ENCODE results near the gene CDA.

The CDA gene

GRCh38 chr1:20574686-20575540, 14.0 kb upstream of the CDA start:
- no peaks in the 10 kb centered on the region for H3K36me3 Mint-ChIP-seq
- CTCF ChIA-PET, result interaction anchor here (0.6 to 2.0 kb wide), 14 partner anchors 10 to 639 kb away, joined by 3 to 13 read pairs (median 4); no protein-coding TSS in a partner anchor

GRCh38 chr1:20575541-20576336, 13.2 kb upstream of the CDA start:
- no peaks in the 10 kb centered on the region for H3K4me1 Mint-ChIP-seq
- no peaks in the 10 kb centered on the region for H3K36me3 Mint-ChIP-seq
- peaks cover 28% of the 10 kb centered on the region for H3K27me3 Mint-ChIP-seq
- no peak overlapping the region for H3K27ac Mint-ChIP-seq
- peaks cover 5% of the 10 kb centered on the region for H3K9me3 Mint-ChIP-seq
- no peak overlapping the region for H3K4me3 Mint-ChIP-seq
- no peak for DNase-seq
- CTCF ChIA-PET, result interaction anchor here (0.6 to 2.0 kb wide), 13 partner anchors 10 to 638 kb away, joined by 3 to 13 read pairs (median 4); no protein-coding TSS in a partner anchor

More at GRCh38 chr1:20574686-20575540, 14.0 kb upstream of the CDA start:
- DNase-seq, result peak; percentile 86
- peaks cover 33% of the 10 kb centered on the region for H3K27me3 Mint-ChIP-seq
- no peak overlapping the region for H3K4me3 Mint-ChIP-seq
- H3K4me1 Mint-ChIP-seq, result no peaks in the 10 kb centered on the region
- no peak overlapping the region for H3K27ac Mint-ChIP-seq
- H3K9me3 Mint-ChIP-seq, result peaks cover 6% of the 10 kb centered on the region

DNA sequence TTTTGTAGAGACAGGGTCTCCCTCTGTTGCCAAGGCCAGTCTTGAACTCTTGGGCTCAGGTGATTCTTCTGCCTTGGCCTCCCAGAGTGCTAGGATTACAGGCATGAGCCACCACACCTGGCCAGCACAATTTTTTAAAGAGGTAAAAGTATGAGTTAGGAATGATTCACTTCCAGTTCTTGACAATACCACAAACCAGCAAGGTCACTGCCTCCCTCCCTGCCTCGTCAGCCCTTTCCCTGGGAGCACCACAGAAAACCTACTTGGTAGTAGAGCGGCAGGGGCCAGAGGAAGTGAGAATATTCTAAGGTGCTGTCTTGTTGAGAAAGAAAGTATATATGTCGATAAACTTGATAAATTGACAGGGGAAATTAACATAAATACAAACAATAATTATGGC, 10.8 kb upstream of the CDA start:
- no peak overlapping the region for H3K4me3 Mint-ChIP-seq
- H3K4me1 Mint-ChIP-seq, result no peaks in the 10 kb centered on the region
- no peaks in the 10 kb centered on the region for H3K36me3 Mint-ChIP-seq
- H3K9me3 Mint-ChIP-seq, result no peaks in the 10 kb centered on the region
- peaks cover 27% of the 10 kb centered on the region for H3K27me3 Mint-ChIP-seq
- DNase-seq, result no peak
- CTCF ChIA-PET, result no interaction called here
- H3K27ac Mint-ChIP-seq, result no peak overlapping the region

DNA sequence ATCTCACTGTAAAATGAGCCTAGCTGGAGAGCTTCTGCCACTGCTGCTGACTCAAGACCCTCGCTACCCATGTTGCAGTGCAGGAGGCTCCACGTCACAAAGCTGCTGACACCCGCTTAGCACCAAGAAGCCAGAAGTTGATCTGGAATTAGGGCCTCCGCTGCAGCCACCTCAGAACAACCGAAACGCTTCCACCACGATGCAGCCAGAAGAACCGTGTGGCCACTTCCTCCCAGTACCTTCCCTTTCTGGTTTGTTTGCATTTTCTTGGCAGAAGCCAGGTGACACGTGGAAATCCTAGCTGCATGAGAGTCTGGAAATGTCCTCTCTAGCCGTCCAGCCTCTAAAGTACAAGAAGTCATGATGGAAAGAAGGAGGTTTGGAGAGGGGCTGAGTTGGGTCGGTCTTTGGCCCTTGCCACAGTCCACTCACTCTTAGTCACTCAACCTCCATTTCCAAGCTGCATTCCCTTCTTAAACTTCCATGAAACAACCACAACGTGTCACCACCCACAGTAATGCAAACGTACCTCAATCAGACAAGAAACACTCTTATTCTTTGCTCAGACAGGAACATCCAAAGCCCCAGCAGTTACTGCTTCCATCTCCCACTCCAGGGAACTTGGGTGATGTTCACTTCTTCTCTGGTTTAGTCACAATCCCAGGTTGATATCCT, 10.0 kb upstream of the CDA start:
- Mint-ChIP-seq H3K27me3 (peaks cover 21% of the 10 kb centered on the region), H3K36me3 (no peaks in the 10 kb centered on the region), H3K4me3 (no peak overlapping the region), H3K27ac (peak overlapping the region; percentile 29), H3K9me3 (no peaks in the 10 kb centered on the region), H3K4me1 (no peaks in the 10 kb centered on the region)
- CTCF ChIA-PET, result no interaction called here
- DNase-seq, result no peak

- H3K4me1 Mint-ChIP-seq, result peaks cover 16% of the 10 kb centered on the region
- no peaks in the 10 kb centered on the region for H3K36me3 Mint-ChIP-seq
- DNase-seq, result no peak
- H3K4me3 Mint-ChIP-seq, result no peak overlapping the region
- no peaks in the 10 kb centered on the region for H3K9me3 Mint-ChIP-seq
- no peak overlapping the region for H3K27ac Mint-ChIP-seq
- CTCF ChIA-PET, result interaction anchor here (3.4 kb wide), 1 partner anchor 10 kb away, joined by 9 read pairs; no protein-coding TSS in a partner anchor
- peaks cover 45% of the 10 kb centered on the region for H3K27me3 Mint-ChIP-seq
Observed at GRCh38 chr1:20584890-20585289, 4.0 kb upstream of the CDA start.

DNA sequence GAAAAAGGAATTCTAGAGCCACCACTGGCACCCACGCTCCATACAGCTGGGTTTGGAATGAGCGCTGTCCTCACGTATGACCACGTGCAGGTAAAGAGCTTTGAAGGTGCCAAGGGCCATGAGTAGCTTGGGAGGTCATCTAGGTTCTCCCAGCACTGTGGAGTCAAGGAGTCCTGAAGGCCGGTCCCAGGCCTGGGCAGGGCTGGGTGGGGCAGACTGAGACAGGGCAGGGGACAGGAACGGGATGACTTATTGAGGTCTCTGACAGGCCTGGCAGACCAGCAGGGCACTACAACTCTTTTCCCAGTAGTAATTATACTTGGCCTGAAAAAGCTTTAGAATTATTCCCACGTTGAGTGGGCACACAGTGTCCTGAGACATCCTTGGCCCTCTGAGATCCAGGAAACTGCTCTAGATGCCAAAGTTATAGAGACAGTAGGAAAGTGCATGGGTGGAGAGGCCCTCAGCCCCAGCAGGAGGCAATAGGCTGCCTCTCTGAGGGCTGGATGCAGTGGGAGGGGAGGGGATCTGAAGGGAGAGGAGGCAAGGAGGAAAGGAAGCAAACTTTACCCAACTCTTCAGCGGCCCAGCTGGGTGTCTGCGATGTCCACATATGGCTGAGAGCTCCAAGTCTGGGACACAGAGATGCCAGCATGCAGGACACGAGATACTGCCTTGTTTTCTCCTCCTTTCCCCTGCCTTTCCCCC, 1.8 kb upstream of the CDA start:
- Mint-ChIP-seq H3K9me3 (no peaks in the 10 kb centered on the region), H3K27me3 (peaks cover 66% of the 10 kb centered on the region), H3K4me3 (no peak overlapping the region), H3K36me3 (no peaks in the 10 kb centered on the region), H3K4me1 (peaks cover 16% of the 10 kb centered on the region), H3K27ac (no peak overlapping the region)
- no peak for DNase-seq
- CTCF ChIA-PET, result interaction anchor here (3.4 kb wide), 1 partner anchor 12 kb away, joined by 9 read pairs; no protein-coding TSS in a partner anchor

- H3K4me1 Mint-ChIP-seq, result peaks cover 16% of the 10 kb centered on the region
- peaks cover 70% of the 10 kb centered on the region for H3K27me3 Mint-ChIP-seq
- no peaks in the 10 kb centered on the region for H3K36me3 Mint-ChIP-seq
- no peaks in the 10 kb centered on the region for H3K9me3 Mint-ChIP-seq
- CTCF ChIA-PET, result interaction anchor here (3.4 kb wide), 1 partner anchor 13 kb away, joined by 9 read pairs; no protein-coding TSS in a partner anchor
- no peak overlapping the region for H3K27ac Mint-ChIP-seq
- no peak for DNase-seq
- no peak overlapping the region for H3K4me3 Mint-ChIP-seq
Observed at GRCh38 chr1:20587661-20588053, 1.2 kb upstream of the CDA start.

- no peaks in the 10 kb centered on the region for H3K9me3 Mint-ChIP-seq
- no peaks in the 10 kb centered on the region for H3K36me3 Mint-ChIP-seq
- H3K27me3 Mint-ChIP-seq, result peaks cover 87% of the 10 kb centered on the region
- H3K4me3 Mint-ChIP-seq, result no peak overlapping the region
- H3K4me1 Mint-ChIP-seq, result peaks cover 16% of the 10 kb centered on the region
- no peak for DNase-seq
- H3K27ac Mint-ChIP-seq, result no peak overlapping the region
- CTCF ChIA-PET, result interaction anchor here (0.9 kb wide), 1 partner anchor 14 kb away, joined by 3 read pairs; no protein-coding TSS in a partner anchor
Observed at GRCh38 chr1:20589331-20590278, 708 bp downstream of the CDA start.

GRCh38 chr1:20590306-20590777, 1.4 kb downstream of the CDA start:
- peaks cover 16% of the 10 kb centered on the region for H3K4me1 Mint-ChIP-seq
- no peak overlapping the region for H3K27ac Mint-ChIP-seq
- H3K4me3 Mint-ChIP-seq, result no peak overlapping the region
- H3K36me3 Mint-ChIP-seq, result no peaks in the 10 kb centered on the region
- CTCF ChIA-PET, result interaction anchor here (0.9 kb wide), 1 partner anchor 15 kb away, joined by 3 read pairs; no protein-coding TSS in a partner anchor
- H3K9me3 Mint-ChIP-seq, result no peaks in the 10 kb centered on the region
- H3K27me3 Mint-ChIP-seq, result peaks cover 93% of the 10 kb centered on the region
- DNase-seq, result no peak

GRCh38 chr1:20593756-20594155, 4.9 kb downstream of the CDA start:
- Mint-ChIP-seq H3K27ac (no peak overlapping the region), H3K4me1 (peaks cover 10% of the 10 kb centered on the region), H3K4me3 (no peak overlapping the region), H3K36me3 (no peaks in the 10 kb centered on the region), H3K27me3 (peaks cover 61% of the 10 kb centered on the region), H3K9me3 (no peaks in the 10 kb centered on the region)
- DNase-seq, result no peak
- CTCF ChIA-PET, result interaction anchor here (0.7 kb wide), 1 partner anchor 70 kb away, joined by 3 read pairs; no protein-coding TSS in a partner anchor

DNA sequence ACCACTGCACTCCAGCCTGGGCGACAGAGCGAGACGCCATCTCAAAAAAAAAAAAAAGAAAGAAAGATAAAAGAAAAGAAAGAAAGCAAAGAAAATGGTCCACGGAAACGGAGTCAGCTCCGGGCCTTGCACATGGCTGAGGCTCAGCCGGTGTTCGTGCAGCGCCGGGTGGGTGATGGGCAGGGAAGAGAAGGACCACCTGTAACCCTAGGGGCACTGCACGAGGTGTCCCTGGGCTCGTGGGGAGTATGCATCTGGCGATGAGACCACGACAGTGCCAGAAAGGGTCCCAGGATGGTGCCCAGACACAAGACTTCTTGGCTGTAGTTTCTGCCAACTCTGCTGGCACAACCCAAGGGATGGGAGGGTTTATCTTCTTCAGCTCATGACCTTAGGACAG, 5.8 kb downstream of the CDA start:
- CTCF ChIA-PET, result no interaction called here
- Mint-ChIP-seq H3K36me3 (no peaks in the 10 kb centered on the region), H3K4me1 (peaks cover 1% of the 10 kb centered on the region), H3K4me3 (no peak overlapping the region), H3K27ac (no peak overlapping the region), H3K9me3 (no peaks in the 10 kb centered on the region), H3K27me3 (peaks cover 52% of the 10 kb centered on the region)
- DNase-seq, result no peak

DNA sequence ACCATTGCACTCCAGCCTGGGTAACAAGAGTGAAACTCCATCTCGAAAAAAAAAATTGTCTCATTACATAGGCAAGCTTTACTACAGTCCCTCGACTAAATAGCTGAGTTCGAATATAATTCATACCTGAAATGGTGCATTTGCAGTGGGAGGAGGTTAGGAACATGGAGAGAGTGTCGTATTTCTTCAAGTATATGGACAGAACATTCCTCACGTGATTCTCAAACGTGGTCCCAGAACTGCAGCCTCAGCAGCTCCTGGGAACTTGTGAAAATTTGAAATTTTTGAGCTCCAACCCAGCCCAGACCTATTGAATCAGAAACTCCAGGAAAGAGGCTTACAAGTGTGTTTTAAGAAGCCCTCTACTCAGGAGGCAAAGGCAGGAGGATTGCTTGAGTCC, 7.2 kb downstream of the CDA start:
- no peaks in the 10 kb centered on the region for H3K36me3 Mint-ChIP-seq
- H3K27me3 Mint-ChIP-seq, result peaks cover 47% of the 10 kb centered on the region
- H3K27ac Mint-ChIP-seq, result no peak overlapping the region
- H3K4me3 Mint-ChIP-seq, result no peak overlapping the region
- no peak for DNase-seq
- CTCF ChIA-PET, result interaction anchor here (1.2 kb wide), 1 partner anchor 234 kb away, joined by 3 read pairs; no protein-coding TSS in a partner anchor
- no peaks in the 10 kb centered on the region for H3K4me1 Mint-ChIP-seq
- no peaks in the 10 kb centered on the region for H3K9me3 Mint-ChIP-seq
